ENCODE results near the gene DPEP1. TPM values are rescaled to one million over a fixed set of nuclear protein-coding genes. Genes with fewer than 3 reads are reported as not detected.

The DPEP1 gene
- polyA plus RNA-seq, 2 donors: 0.05 TPM; not detected in 1

Other genes with a start within 250 kb of the DPEP1 start
- 10 to 100 TPM; 37.1 to 73.5 TPM for gene ANKRD11, start 123.1 kb upstream of the DPEP1 start, polyA plus RNA-seq
- gene SPG7, start 105.2 kb upstream of the DPEP1 start, polyA plus RNA-seq: 10 to 100 TPM; 41.9 to 89.3 TPM
- 1,000 to 10,000 TPM; 4,316 to 5,851 TPM for gene RPL13, start 53.0 kb upstream of the DPEP1 start, polyA plus RNA-seq
- gene CPNE7, start 37.9 kb upstream of the DPEP1 start, polyA plus RNA-seq: 1 to 10 TPM; 1.5 to 4.5 TPM
- 10 to 100 TPM; 58.8 to 71.9 TPM for gene CHMP1A, start 44.1 kb downstream of the DPEP1 start, polyA plus RNA-seq
- gene SPATA33, start 44.2 kb downstream of the DPEP1 start, polyA plus RNA-seq: 1 to 10 TPM; 3.5 to 5.4 TPM
- gene CDK10, start 73.0 kb downstream of the DPEP1 start, polyA plus RNA-seq: 10 to 100 TPM; 49.2 to 88.8 TPM
- gene SPATA2L, start 88.1 kb downstream of the DPEP1 start, polyA plus RNA-seq: 1 to 10 TPM; 4.8 to 6.5 TPM
- gene VPS9D1, start 107.3 kb downstream of the DPEP1 start, polyA plus RNA-seq: 10 to 100 TPM; 26.4 to 37.5 TPM
- 10 to 100 TPM; 23.2 to 42.3 TPM for gene ZNF276, start 107.9 kb downstream of the DPEP1 start, polyA plus RNA-seq
- gene FANCA, start 203.0 kb downstream of the DPEP1 start, polyA plus RNA-seq: 10 to 100 TPM in 1 of 2 donors, 1 to 10 TPM in 1; 9.9 to 18.6 TPM
- 1 to 10 TPM; 3.6 to 6.4 TPM for gene SPIRE2, start 214.8 kb downstream of the DPEP1 start, polyA plus RNA-seq

Measured in esophagus (tissue), 2 donors.